PC-9 (cell line): Measurements from ENCODE around the gene RPS27. TPM values are rescaled to one million over a fixed set of nuclear protein-coding genes. Genes with fewer than 3 reads are reported as not detected.

ENCODE experiments used
- Bru-seq: library from RNA; stranded (reverse); fragments of 400-500 nt; gene quantifications from one replicate; lab custom pipeline; 2021; lab: Mats Ljungman, UMichigan
- BruChase-seq, 2 experiments: library from RNA; stranded (reverse); fragments of 400-500 nt; gene quantifications; one replicate each; lab custom pipeline; 2021; lab: Mats Ljungman, UMichigan
- BruUV-seq: library from RNA; stranded (reverse); fragments of 400-500 nt; replicated peaks from 2 replicates; lab custom pipeline; 2021; lab: Mats Ljungman, UMichigan
- CTCF ChIA-PET: fragments of 300-600 bp; sonication (Branson Sonifier 250); formaldehyde crosslinking; loops from one replicate; lab custom pipeline; 2022; ENCODE audit warnings: antibody characterized with exemption; lab: Charles Lee
- POLR2A ChIA-PET: fragments of 300-600 bp; sonication (Branson Sonifier 250); formaldehyde crosslinking; loops from one replicate; lab custom pipeline; 2022; ENCODE audit warnings: antibody characterized with exemption; ENCODE audit not compliant: unreplicated experiment; lab: Charles Lee
- DNase-seq, 2 experiments: peaks; one replicate each; pipeline versions ENCODE4 v3.0.0 to v3.0.0-alpha.2; 2015 to 2022; ENCODE audit warnings: mixed read lengths in 1 of 2
- H2AFZ ChIP-seq: fragments of 200-600 bp; sonication (generic); 2 replicates; pipeline ENCODE4 v1.8.1; 2017; ENCODE audit warnings: antibody characterized with exemption
- H3F3A ChIP-seq: fragments of 200-600 bp; sonication (generic); 2 replicates; pipeline ENCODE4 v1.8.1; 2017; ENCODE audit warnings: antibody characterized with exemption, mild to moderate bottlenecking, low read depth; ENCODE audit not compliant: insufficient read depth
- H3K27ac ChIP-seq: fragments of 200-600 bp; sonication (generic); 2 replicates; pipeline ENCODE4 v1.6.1; 2016; ENCODE audit warnings: mixed run types
- H3K27me3 ChIP-seq: fragments of 200-600 bp; sonication (generic); 2 replicates; pipeline ENCODE4 v1.6.1; 2016; ENCODE audit warnings: low read depth, mixed run types; ENCODE audit not compliant: insufficient read depth
- H3K36me3 ChIP-seq: fragments of 200-600 bp; sonication (generic); 2 replicates; pipeline ENCODE4 v1.6.1; 2016; ENCODE audit warnings: low read depth, mixed run types
- H3K4me1 ChIP-seq: fragments of 200-600 bp; sonication (generic); replicated peaks from 2 replicates; pipeline ENCODE4 v1.6.1; 2016; ENCODE audit warnings: mixed run types; ENCODE audit not compliant: insufficient read depth
- H3K4me2 ChIP-seq: fragments of 200-600 bp; sonication (generic); 2 replicates; pipeline ENCODE4 v1.6.1; 2017; ENCODE audit warnings: mixed run types
- H3K4me3 ChIP-seq: fragments of 200-600 bp; sonication (generic); 2 replicates; pipeline ENCODE4 v1.6.1; 2016; ENCODE audit warnings: mixed run types
- H3K79me2 ChIP-seq: fragments of 200-600 bp; sonication (generic); 2 replicates; pipeline ENCODE4 v1.6.1; 2017; ENCODE audit warnings: low read depth, mixed run types
- H3K9me2 ChIP-seq: fragments of 200-600 bp; sonication (generic); 2 replicates; pipeline ENCODE4 v1.8.1; 2017; ENCODE audit warnings: mild to moderate bottlenecking; ENCODE audit not compliant: insufficient read depth
- H3K9me3 ChIP-seq: fragments of 200-600 bp; sonication (generic); 2 replicates; pipeline ENCODE4 v1.8.1; 2016; ENCODE audit warnings: low read depth; ENCODE audit not compliant: insufficient read depth
- H4K20me1 ChIP-seq: fragments of 200-600 bp; sonication (generic); 2 replicates; pipeline ENCODE4 v1.8.1; 2017; ENCODE audit not compliant: insufficient read depth
- EZH2 ChIP-seq: fragments of 200-600 bp; sonication (generic); IDR thresholded peaks from 2 replicates; pipeline ENCODE4 v1.8.0; 2017; ENCODE audit warnings: antibody characterized with exemption, low read depth
- intact Hi-C: fragments of 100-400 bp; cut with micrococcal nuclease; formaldehyde crosslinking; loops from one replicate; pipeline ENCODE4 v1.10.0; 2022; ENCODE audit not compliant: unreplicated experiment
- long read RNA-seq: library from polyadenylated mRNA; stranded (forward); transcript quantifications from one replicate; pipeline ENCODE4 v2.0.0, GENCODE V29; 2022
- total RNA-seq: library from RNA; stranded (reverse); gene quantifications from 2 replicates; pipeline ENCODE4 v1.2.3, GENCODE V29; 2021
- TF ChIP-seq, protein P1 (sequence below): fragments of 200-600 bp; sonication (generic); conservative IDR thresholded peaks from 2 replicates; pipeline ENCODE4 v1.6.1; 2017; ENCODE audit warnings: mixed run types, antibody characterized with exemption, mild to moderate bottlenecking, moderate library complexity

RPS27 gene
- total RNA-seq (898 and 1,409 TPM in 2 replicates), Bru-seq, nascent RNA (percentile 99 among the genes with signal in this experiment), BruChase-seq, experiment 1, labeled RNA remaining after a 2-hour chase (percentile 96 among the genes with signal in this experiment), BruChase-seq, experiment 2, labeled RNA remaining after a 6-hour chase (percentile 94 among the genes with signal in this experiment)
- long read RNA-seq, transcript RPS27-201 (4 exons, 359 nt) = major isoform, 1,278 of 1,299 reads
- long read RNA-seq, transcript RPS27-204 (4 exons, 573 nt) = minor isoform, 7 of 1,299 reads
- long read RNA-seq, partial matches to known transcripts = 3 of 1,299 reads
- long read RNA-seq, other reads (novel, unspliced or antisense) = 4 of 1,299 reads

DNA sequence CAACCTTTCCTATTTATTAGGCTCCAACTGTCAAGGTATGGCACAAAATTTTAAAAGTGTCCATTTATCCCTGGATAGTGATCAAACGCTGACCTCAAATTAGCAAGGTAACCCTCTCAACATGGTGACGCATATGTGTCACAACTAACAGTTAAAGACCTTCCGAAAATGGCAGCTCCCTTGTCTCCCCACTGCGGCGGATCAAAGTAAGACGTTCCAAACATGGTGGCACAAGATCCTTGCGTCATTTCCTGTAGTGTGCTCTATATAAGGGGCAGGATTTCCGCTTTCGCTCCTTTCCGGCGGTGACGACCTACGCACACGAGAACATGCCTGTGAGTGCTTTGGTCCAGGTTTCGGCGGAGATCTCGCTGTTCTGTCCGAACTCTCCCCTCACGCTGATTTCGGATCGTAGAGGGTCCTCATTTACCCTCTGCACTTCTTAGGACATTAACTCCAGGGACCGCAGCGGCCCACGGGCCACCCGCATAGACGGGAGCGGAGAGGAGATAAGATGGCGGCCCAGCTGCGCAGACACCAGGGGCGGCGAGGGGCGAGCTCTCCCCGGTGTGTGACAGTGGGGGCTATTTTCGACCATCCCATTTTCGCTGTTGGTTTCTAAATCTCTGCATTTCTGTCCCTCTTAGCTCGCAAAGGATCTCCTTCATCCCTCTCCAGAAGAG lies at the start of gene RPS27:
RPS27 (plus strand) TSS at position 295 of the 683 bp plus-strand sequence; CDS start at position 330, 35 bp downstream.
- CTCF ChIA-PET = interaction anchor here (0.6 kb wide), 1 partner anchor 114 kb away, joined by 3 read pairs; no protein-coding TSS in a partner anchor

DNA sequence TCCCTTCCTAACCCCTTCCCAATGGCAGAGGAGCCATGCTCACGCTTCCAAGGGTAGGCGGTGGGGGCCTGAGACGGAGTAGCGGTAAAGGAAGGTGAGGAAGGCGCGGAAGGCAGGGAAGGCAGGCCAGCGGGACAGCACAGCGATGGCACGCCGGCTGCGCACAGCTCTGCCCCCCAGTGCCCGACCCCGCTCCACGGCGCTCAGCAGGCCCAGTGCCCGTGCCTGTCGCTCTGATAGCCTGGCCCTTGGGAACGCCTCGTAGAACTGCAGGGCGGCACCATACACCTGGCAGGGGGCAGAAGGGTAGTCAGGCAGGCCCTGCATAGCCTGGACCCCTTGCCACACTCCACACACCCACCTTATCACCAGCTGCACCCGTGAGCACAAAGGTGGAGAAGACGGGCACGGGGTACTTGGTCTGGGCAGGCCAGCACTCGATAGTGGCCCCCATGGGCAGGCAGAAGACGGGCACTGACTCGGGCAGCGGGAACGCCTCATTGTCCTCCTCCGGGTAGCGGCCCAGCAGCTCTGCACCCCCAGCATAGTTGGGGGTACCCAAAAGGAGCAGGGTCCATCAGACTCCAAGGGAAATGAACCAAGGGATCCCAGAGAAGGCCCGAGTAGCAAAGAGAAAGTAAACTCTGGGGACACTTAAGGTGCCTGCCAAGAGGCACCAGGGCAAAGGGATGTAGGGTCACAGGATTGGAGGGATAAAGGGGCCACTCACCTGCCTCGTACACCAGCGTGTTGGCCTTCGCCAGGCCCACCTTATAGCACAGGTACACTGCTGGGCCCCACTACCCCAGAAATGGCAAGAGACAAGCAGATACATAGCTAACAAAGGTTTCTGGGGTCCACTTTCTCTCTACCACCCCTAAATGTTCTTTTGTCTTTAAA lies 48.5 kb upstream of the RPS27 start:
- Histone ChIP-seq H3K27me3 (no peaks in the 10 kb centered on the region), H3K9me2 (no peaks in the 10 kb centered on the region), H3K27ac (no peak overlapping the region), H4K20me1 (no peaks in the 10 kb centered on the region; the same call in 1 of the 2 replicates), H3K4me2 (no peak overlapping the region), H3F3A (peaks cover 3% of the 10 kb centered on the region; the same call in 1 of the 2 replicates), H3K9me3 (no peaks in the 10 kb centered on the region), H3K79me2 (peaks cover 19% of the 10 kb centered on the region), H3K36me3 (0 out of 2 replicates have a peak, but pooled peaks cover 3% of the 10 kb centered on the region), H2AFZ (no peak overlapping the region), H3K4me3 (no peak overlapping the region), H3K4me1 (peaks cover 10% of the 10 kb centered on the region; the same call in 1 of the 2 replicates)
- intact Hi-C loops = no loop called here
- no peak for DNase-seq
- POLR2A ChIA-PET = no interaction called here
- no peak for TF ChIP-seq EZH2
- TF ChIP-seq, protein P1, sequence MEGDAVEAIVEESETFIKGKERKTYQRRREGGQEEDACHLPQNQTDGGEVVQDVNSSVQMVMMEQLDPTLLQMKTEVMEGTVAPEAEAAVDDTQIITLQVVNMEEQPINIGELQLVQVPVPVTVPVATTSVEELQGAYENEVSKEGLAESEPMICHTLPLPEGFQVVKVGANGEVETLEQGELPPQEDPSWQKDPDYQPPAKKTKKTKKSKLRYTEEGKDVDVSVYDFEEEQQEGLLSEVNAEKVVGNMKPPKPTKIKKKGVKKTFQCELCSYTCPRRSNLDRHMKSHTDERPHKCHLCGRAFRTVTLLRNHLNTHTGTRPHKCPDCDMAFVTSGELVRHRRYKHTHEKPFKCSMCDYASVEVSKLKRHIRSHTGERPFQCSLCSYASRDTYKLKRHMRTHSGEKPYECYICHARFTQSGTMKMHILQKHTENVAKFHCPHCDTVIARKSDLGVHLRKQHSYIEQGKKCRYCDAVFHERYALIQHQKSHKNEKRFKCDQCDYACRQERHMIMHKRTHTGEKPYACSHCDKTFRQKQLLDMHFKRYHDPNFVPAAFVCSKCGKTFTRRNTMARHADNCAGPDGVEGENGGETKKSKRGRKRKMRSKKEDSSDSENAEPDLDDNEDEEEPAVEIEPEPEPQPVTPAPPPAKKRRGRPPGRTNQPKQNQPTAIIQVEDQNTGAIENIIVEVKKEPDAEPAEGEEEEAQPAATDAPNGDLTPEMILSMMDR = no peak
- CTCF ChIA-PET = no interaction called here
- no TSS peak for BruUV-seq

More for the DNA sequence above, at the start of gene RPS27:
- TF ChIP-seq EZH2 = no peak
- TF ChIP-seq, protein P1 = no peak
- H3F3A ChIP-seq = peaks cover 56% of the 10 kb centered on the region
- no peaks in the 10 kb centered on the region for H3K27me3 ChIP-seq
- BruUV-seq = no TSS peak
- DNase-seq = peak; percentile 81 to 93
- peaks cover 14% of the 10 kb centered on the region for H3K4me1 ChIP-seq
- H3K4me3 ChIP-seq = peak within 1 kb of the TSS; percentile 92
- H4K20me1 ChIP-seq = no peaks in the 10 kb centered on the region
- H3K36me3 ChIP-seq = peaks cover 26% of the 10 kb centered on the region
- intact Hi-C loops = loop anchor here (2.0 to 10.0 kb wide), 2 partner anchors 114 to 192 kb away; no protein-coding TSS in a partner anchor
- H2AFZ ChIP-seq = peak within 1 kb of the TSS; percentile 71
- H3K79me2 ChIP-seq = peaks cover 23% of the 10 kb centered on the region
- peak within 1 kb of the TSS; percentile 77 for H3K27ac ChIP-seq
- POLR2A ChIA-PET = interaction anchor here (0.5 to 1.5 kb wide), 17 partner anchors 11 to 1333 kb away, joined by 3 to 13 read pairs (median 5); partner anchors contain the start of genes CREB3L4 and UBAP2L
- H3K9me2 ChIP-seq = no peaks in the 10 kb centered on the region
- no peaks in the 10 kb centered on the region for H3K9me3 ChIP-seq
- H3K4me2 ChIP-seq = peak within 1 kb of the TSS; percentile 79
